Mesenchymal stem cell (in vitro differentiated cells and primary cell): ENCODE measurements around the gene DIP2C.
"Not testable (repeated sequence)": the region's sequence is repeated elsewhere in the genome, so short reads cannot be mapped to it uniquely, and the experiment has no call there.

Experiments
- DNase-seq: peaks from one replicate; pipeline ENCODE4 v3.0.0-alpha.2; 2013
- H2AFZ ChIP-seq: one replicate; pipeline ENCODE4 v1.6.1; 2013; ENCODE audit warnings: low read depth, mild to moderate bottlenecking, control low read depth, inconsistent platforms, low read length, moderate library complexity
- H2AK5ac ChIP-seq: 2 replicates; pipeline ENCODE4 v1.6.1; 2013; ENCODE audit warnings: low read length, moderate library complexity, mild to moderate bottlenecking, inconsistent platforms; ENCODE audit not compliant: severe bottlenecking
- H2BK120ac ChIP-seq: one replicate; pipeline ENCODE4 v1.6.1; 2013; ENCODE audit warnings: low read depth, mild to moderate bottlenecking, inconsistent platforms, low read length, moderate library complexity
- H2BK12ac ChIP-seq, 2 experiments: one replicate each; pipeline ENCODE4 v1.6.1; 2013; ENCODE audit warnings: inconsistent platforms in 2 of 2, low read length in 2 of 2, mild to moderate bottlenecking in 2 of 2, moderate library complexity in 2 of 2, control low read depth in 1 of 2
- H2BK15ac ChIP-seq: one replicate; pipeline ENCODE4 v1.6.1; 2013; ENCODE audit warnings: mild to moderate bottlenecking, low read depth, inconsistent platforms; ENCODE audit not compliant: poor library complexity, severe bottlenecking
- H2BK5ac ChIP-seq: 2 replicates; pipeline ENCODE4 v1.6.1; 2013; ENCODE audit warnings: low read depth, mild to moderate bottlenecking, low read length, control low read depth, inconsistent platforms; ENCODE audit not compliant: poor library complexity, severe bottlenecking
- H3K14ac ChIP-seq, 2 experiments: one replicate each; pipeline ENCODE4 v1.6.1; 2013; ENCODE audit warnings: inconsistent platforms in 2 of 2, low read length in 2 of 2, control low read depth in 1 of 2, mild to moderate bottlenecking in 1 of 2, moderate library complexity in 1 of 2
- H3K18ac ChIP-seq, 2 experiments: one replicate each; pipeline ENCODE4 v1.6.1; 2013; ENCODE audit warnings: inconsistent platforms in 2 of 2, low read length in 2 of 2, control low read depth in 1 of 2, low read depth in 1 of 2, mild to moderate bottlenecking in 1 of 2
- H3K23ac ChIP-seq, 2 experiments: one replicate each; pipeline ENCODE4 v1.6.1; 2013; ENCODE audit warnings: inconsistent platforms in 2 of 2, low read length in 2 of 2, mild to moderate bottlenecking in 2 of 2, moderate library complexity in 2 of 2, control low read depth in 1 of 2
- H3K27ac ChIP-seq: 2 replicates; pipeline ENCODE4 v1.5.1; 2013; ENCODE audit warnings: mild to moderate bottlenecking, moderate library complexity, low read length, control low read depth, inconsistent platforms; ENCODE audit not compliant: poor library complexity, severe bottlenecking
- H3K27me3 ChIP-seq, 2 experiments: 2 replicates each; pipeline versions ENCODE4 v1.6.1 to v1.7.0; 2013; ENCODE audit warnings: low read length in 2 of 2, mild to moderate bottlenecking in 2 of 2, moderate library complexity in 2 of 2, control low read depth in 1 of 2, inconsistent platforms in 1 of 2; ENCODE audit not compliant: control insufficient read depth in 1 of 2, insufficient read depth in 1 of 2
- H3K36me3 ChIP-seq, 2 experiments: 2 replicates each; pipeline versions ENCODE4 v1.6.1 to v1.7.0; 2013; ENCODE audit warnings: low read length in 2 of 2, control low read depth in 1 of 2, inconsistent platforms in 1 of 2, low read depth in 1 of 2, mild to moderate bottlenecking in 1 of 2; ENCODE audit not compliant: insufficient read depth in 2 of 2, control insufficient read depth in 1 of 2
- H3K4ac ChIP-seq, 2 experiments: one replicate each; pipeline ENCODE4 v1.6.1; 2013; ENCODE audit warnings: inconsistent platforms in 2 of 2, low read length in 2 of 2, mild to moderate bottlenecking in 2 of 2, moderate library complexity in 2 of 2, control low read depth in 1 of 2, low read depth in 1 of 2
- H3K4me1 ChIP-seq: 2 replicates; pipeline ENCODE4 v1.6.1; 2013; ENCODE audit warnings: low read depth, low read length, control low read depth; ENCODE audit not compliant: control insufficient read depth, insufficient read depth
- H3K4me2 ChIP-seq: 2 replicates; pipeline ENCODE4 v1.6.1; 2013; ENCODE audit warnings: low read length, mild to moderate bottlenecking, inconsistent platforms; ENCODE audit not compliant: poor library complexity, severe bottlenecking
- H3K4me3 ChIP-seq, 2 experiments: 2 replicates each; pipeline versions ENCODE4 v1.5.1 to v1.7.0; 2013; ENCODE audit warnings: low read length in 2 of 2, mild to moderate bottlenecking in 2 of 2, control low read depth in 1 of 2, low read depth in 1 of 2; ENCODE audit not compliant: insufficient read depth in 1 of 2
- H3K79me1 ChIP-seq: replicated peaks from 2 replicates; pipeline ENCODE4 v1.6.1; 2013; ENCODE audit warnings: mild to moderate bottlenecking, control low read depth, low read length, inconsistent platforms; ENCODE audit not compliant: poor library complexity, severe bottlenecking
- H3K9ac ChIP-seq: 2 replicates; pipeline ENCODE4 v1.7.0; 2013; ENCODE audit warnings: mild to moderate bottlenecking, low read length, moderate library complexity
- H3K9me3 ChIP-seq: 2 replicates; pipeline ENCODE4 v1.7.0; 2013; ENCODE audit warnings: mild to moderate bottlenecking, low read length; ENCODE audit not compliant: control insufficient read depth
- H4K8ac ChIP-seq: one replicate; pipeline ENCODE4 v1.6.1; 2013; ENCODE audit warnings: inconsistent platforms, mild to moderate bottlenecking, low read length, moderate library complexity
- H4K91ac ChIP-seq: one replicate; pipeline ENCODE4 v1.6.1; 2013; ENCODE audit warnings: mild to moderate bottlenecking, low read length, inconsistent platforms
- WGBS: methylation state at CpG from one replicate; pipeline ENCODE4 v1.1.7; 2013; ENCODE audit warnings: mixed read lengths; 5-methylcytosine and 5-hydroxymethylcytosine counted together

Gene DIP2C

DNA sequence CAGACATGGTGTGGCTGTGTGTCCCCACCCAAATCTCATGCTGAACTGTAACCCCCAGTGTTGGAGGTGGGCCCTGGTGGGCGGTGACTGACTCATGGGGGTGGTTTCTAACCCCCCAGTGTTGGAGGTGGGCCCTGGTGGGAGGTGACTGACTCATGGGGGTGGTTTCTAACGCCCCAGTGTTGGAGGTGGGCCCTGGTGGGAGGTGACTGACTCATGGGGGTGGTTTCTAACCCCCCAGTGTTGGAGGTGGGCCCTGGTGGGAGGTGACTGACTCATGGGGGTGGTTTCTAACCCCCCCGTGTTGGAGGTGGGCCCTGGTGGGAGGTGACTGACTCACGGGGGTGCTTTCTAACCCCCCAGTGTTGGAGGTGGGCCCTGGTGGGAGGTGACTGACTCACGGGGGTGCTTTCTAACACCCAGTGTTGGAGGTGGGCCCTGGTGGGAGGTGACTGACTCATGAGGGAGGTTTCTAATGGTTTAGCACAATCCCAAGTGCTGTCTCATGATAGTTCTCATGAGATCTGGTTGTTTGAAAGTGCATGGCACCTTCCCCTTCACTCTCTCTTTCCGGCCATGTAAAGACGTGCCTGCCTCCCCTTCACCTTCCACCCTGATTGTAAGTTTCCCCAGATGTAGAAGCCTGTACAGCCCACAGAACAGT is 78.7 kb downstream of the DIP2C start:
- Histone ChIP-seq H3K18ac (peak overlapping the region; percentile 25 to 38), H3K36me3 (peaks cover 0 to 19% of the 10 kb centered on the region in 2 experiments), H3K4me1 (peaks cover 27% of the 10 kb centered on the region), H3K9ac (peak overlapping the region; percentile 26), H3K79me1 (peaks cover 42% of the 10 kb centered on the region), H3K27ac (peak overlapping the region; percentile 45)
- not testable (repeated sequence) for H2AK5ac ChIP-seq, H3K23ac ChIP-seq, H3K4ac ChIP-seq, H4K8ac ChIP-seq, H3K9me3 ChIP-seq, H3K27me3 ChIP-seq, H2BK12ac ChIP-seq, H2BK5ac ChIP-seq, H3K4me3 ChIP-seq, H4K91ac ChIP-seq, H3K4me2 ChIP-seq, H2BK15ac ChIP-seq, H2BK120ac ChIP-seq, H2AFZ ChIP-seq, H3K14ac ChIP-seq
- 48% methylated on average over 7 of the region's 7 CpGs for WGBS
- peak; percentile 73 for DNase-seq

DNA sequence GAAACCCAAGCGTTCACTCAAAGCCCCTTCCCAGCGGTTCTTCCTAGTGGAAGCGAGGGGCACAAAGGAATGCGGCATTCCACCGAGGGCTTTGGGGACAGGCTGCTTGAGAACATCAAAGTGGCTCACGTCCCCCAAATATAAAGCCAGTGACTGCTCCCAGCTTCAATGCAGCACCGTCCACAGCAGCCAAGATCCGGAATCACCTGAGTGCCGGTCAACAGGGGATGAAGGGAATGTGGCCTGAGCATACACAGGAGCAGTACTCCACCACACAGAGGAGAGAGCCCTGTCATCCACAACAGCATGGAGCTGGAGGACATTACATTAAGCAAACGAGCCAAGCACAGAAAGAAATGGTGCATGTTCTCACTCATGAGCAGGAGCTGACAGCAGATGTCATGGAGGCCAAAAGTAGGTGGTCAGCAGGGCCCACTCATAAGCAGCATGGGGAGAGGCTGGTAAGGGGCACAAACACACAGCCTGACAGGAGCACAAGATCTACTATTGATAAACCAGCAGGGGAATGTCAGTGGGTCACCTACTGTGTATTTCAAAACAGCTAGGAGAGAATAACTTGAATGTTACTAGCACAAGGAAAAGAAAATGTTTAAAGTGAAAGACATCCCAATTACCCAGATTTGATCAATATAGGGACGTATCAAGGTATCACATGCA is 79.5 kb downstream of the DIP2C start:
- no peak overlapping the region for H3K9ac ChIP-seq
- peak overlapping the region; percentile 32 for H2AK5ac ChIP-seq
- no peak overlapping the region for H2BK15ac ChIP-seq
- no peak overlapping the region for H3K23ac ChIP-seq
- peak overlapping the region in 1 of 2 experiments; percentile 17 for H2BK12ac ChIP-seq
- H3K4me3 ChIP-seq = no peak overlapping the region
- no peaks in the 10 kb centered on the region for H3K27me3 ChIP-seq
- H2BK120ac ChIP-seq = no peak overlapping the region
- H3K14ac ChIP-seq = no peak overlapping the region
- peaks cover 0 to 18% of the 10 kb centered on the region in 2 experiments for H3K36me3 ChIP-seq
- H3K4me2 ChIP-seq = no peak overlapping the region
- H3K4ac ChIP-seq = peak overlapping the region in 1 of 2 experiments; percentile 15
- H4K91ac ChIP-seq = no peak overlapping the region
- no peak overlapping the region for H2BK5ac ChIP-seq
- peak overlapping the region; percentile 0 for H3K27ac ChIP-seq
- H4K8ac ChIP-seq = no peak overlapping the region
- WGBS = 82% methylated on average over 11 of the region's 11 CpGs
- DNase-seq = no peak
- no peak overlapping the region for H2AFZ ChIP-seq
- peak overlapping the region in 1 of 2 experiments; percentile 7 for H3K18ac ChIP-seq
- H3K4me1 ChIP-seq = peaks cover 21% of the 10 kb centered on the region
- H3K79me1 ChIP-seq = peaks cover 43% of the 10 kb centered on the region
- H3K9me3 ChIP-seq = no peaks in the 10 kb centered on the region

DNA sequence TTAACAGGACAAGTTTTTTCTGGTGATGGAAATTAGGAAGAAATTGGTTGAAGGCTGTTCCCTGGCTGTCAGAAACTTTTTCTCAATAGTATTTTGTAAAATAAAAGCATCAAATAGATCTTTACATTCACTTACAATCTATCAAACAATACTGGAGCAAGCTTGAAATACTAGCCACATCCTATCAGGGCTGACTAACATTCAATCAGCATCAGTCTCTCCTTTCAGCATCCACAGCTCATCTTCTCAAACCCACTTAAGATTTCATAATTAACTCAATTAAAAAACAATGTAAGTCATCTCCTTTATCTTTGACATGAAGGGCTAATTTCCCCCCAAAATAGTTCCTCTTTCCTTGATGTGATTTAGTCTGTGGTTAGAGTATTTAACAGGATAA is 80.2 kb downstream of the DIP2C start:
- DNase-seq = no peak
- Histone ChIP-seq H3K4me1 (peaks cover 18% of the 10 kb centered on the region), H2BK5ac (no peak overlapping the region), H3K4me3 (no peak overlapping the region), H2BK120ac (no peak overlapping the region), H3K18ac (no peak overlapping the region), H2BK15ac (no peak overlapping the region), H3K4ac (no peak overlapping the region), H3K4me2 (no peak overlapping the region), H3K36me3 (peaks cover 0 to 12% of the 10 kb centered on the region in 2 experiments), H3K9me3 (no peaks in the 10 kb centered on the region), H3K14ac (no peak overlapping the region), H4K91ac (no peak overlapping the region), H3K79me1 (peaks cover 42% of the 10 kb centered on the region), H2AK5ac (no peak overlapping the region), H3K27me3 (no peaks in the 10 kb centered on the region), H2BK12ac (no peak overlapping the region), H2AFZ (no peak overlapping the region), H3K27ac (no peak overlapping the region), H3K9ac (no peak overlapping the region), H3K23ac (no peak overlapping the region), H4K8ac (no peak overlapping the region)

DNA sequence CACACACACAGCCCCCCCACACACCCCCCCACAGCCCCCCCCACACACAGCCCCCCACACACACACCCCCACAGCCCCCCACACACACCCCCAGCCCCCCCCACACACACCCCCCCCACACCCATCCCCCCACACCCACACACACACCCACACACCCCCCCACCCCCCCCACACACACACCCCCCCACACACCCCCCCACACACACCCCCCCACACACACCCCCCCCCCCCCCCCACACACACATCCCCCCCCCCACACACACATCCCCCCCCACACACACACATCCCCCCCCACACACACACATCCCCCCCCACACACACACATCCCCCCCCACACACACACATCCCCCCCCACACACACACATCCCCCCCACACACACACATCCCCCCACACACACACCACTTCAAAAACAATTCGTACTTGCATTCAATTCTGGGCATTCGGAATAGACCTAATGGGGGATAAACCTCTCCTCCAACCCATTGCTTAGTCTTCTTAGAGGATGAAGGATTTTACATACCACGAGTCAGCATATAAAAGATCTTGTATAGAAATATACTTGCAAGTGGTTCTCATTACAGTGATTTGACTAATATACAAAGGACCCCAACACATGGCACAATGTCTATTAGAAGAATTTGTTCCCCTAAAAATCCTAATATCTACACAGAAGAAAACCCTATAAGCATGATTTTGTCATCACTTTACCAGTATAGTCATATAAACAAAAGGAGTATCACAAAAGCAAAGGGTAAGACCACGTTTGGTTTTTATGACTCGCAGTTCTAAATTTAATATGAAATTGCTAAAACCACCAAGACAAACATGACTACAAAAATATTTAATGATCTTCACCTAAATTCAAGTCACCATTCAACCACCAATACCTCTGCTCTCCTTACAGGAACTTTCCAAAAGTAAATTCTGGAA is 80.9 kb downstream of the DIP2C start:
- 56% methylated on average over 4 of the region's 5 CpGs for WGBS
- Histone ChIP-seq H3K9me3 (no peaks in the 10 kb centered on the region), H3K79me1 (peaks cover 37% of the 10 kb centered on the region), H3K9ac (no peak overlapping the region), H3K4me1 (peaks cover 13% of the 10 kb centered on the region), H3K4me3 (no peak overlapping the region), H3K18ac (no peak overlapping the region), H4K91ac (no peak overlapping the region), H3K4me2 (no peak overlapping the region), H3K4ac (no peak overlapping the region), H3K23ac (no peak overlapping the region), H2BK120ac (no peak overlapping the region), H3K14ac (no peak overlapping the region), H2BK15ac (no peak overlapping the region), H3K36me3 (peaks cover 0 to 8% of the 10 kb centered on the region in 2 experiments), H2AK5ac (no peak overlapping the region), H2BK5ac (no peak overlapping the region), H2AFZ (no peak overlapping the region), H2BK12ac (no peak overlapping the region), H3K27ac (no peak overlapping the region), H3K27me3 (no peaks in the 10 kb centered on the region), H4K8ac (no peak overlapping the region)
- DNase-seq = peak; percentile 61
